Measurements from ENCODE around the gene ZBBX.

DNA sequence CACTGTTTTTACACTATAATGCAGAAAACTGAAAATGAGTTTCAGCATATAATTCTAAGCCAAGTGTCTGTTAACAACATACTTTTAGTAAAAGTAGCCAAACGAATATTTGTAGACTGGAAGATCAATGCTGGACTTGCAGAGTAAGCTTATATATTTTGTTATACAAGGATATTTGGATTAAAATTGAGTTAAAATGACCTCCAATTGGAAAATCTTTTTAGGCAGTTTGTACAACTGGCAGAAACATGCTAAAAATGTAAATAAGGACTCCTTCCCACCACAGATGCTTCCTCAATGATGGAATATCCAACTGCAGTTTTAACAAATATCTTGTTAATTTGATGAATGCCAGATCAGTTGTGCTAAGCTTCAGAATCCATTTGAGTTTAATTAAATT is 25.3 kb downstream of the ZBBX start:
- TF ChIP-seq POLR2A (IDR thresholded peaks at IDR 0.05; ENCODE audit: low read length) (no peak), GATA1 (IDR thresholded peaks at IDR 0.05; ENCODE audit: low read depth, low read length) (no peak)

Data from erythroblast (primary cell).